AG10803 (cell line): ENCODE measurements around the gene ZNF398.

Source experiments
- DNase-seq: peaks from one replicate; pipeline ENCODE4 v3.0.0; 2010; ENCODE audit warnings: low read depth
- H3K4me3 ChIP-seq: 2 replicates; pipeline ENCODE4 v1.5.1; 2011; ENCODE audit warnings: mild to moderate bottlenecking, low read length, control low read depth
- CTCF ChIP-seq: conservative IDR thresholded peaks from 2 replicates; pipeline ENCODE4 v1.5.1; 2011; ENCODE audit warnings: mild to moderate bottlenecking, low read length, control low read depth, inconsistent platforms

Gene ZNF398

GRCh38 chr7:149147072-149147751 lies at the start of gene ZNF398:
Gene ZNF398, plus strand, starts transcription at chr7:149147453. Its CDS starts 290 bp downstream, at chr7:149147743.
- peak within 1 kb of the TSS; percentile 81 for H3K4me3 ChIP-seq
- DNase-seq = peak; percentile 79
- peak; percentile 24; the same call in 1 of the 2 replicates for TF ChIP-seq CTCF

- no peak for DNase-seq
- H3K4me3 ChIP-seq = no peak overlapping the region
- TF ChIP-seq CTCF = no peak
Observed at GRCh38 chr7:149099058-149099457, 48.2 kb upstream of the ZNF398 start.

- no peak for TF ChIP-seq CTCF
- DNase-seq = no peak
- H3K4me3 ChIP-seq = no peak overlapping the region
Observed at GRCh38 chr7:149100821-149101220, 46.4 kb upstream of the ZNF398 start.

- no peak for TF ChIP-seq CTCF
- no peak overlapping the region for H3K4me3 ChIP-seq
Observed at GRCh38 chr7:149102666-149103065, 44.6 kb upstream of the ZNF398 start.

GRCh38 chr7:149103424-149103823 lies 43.8 kb upstream of the ZNF398 start:
- TF ChIP-seq CTCF = no peak

More at GRCh38 chr7:149102666-149103065, 44.6 kb upstream of the ZNF398 start:
- no peak for DNase-seq

GRCh38 chr7:149104214-149104613 lies 43.0 kb upstream of the ZNF398 start:
- no peak for DNase-seq
- TF ChIP-seq CTCF = no peak
- H3K4me3 ChIP-seq = no peak overlapping the region

More at GRCh38 chr7:149103424-149103823, 43.8 kb upstream of the ZNF398 start:
- DNase-seq = no peak
- H3K4me3 ChIP-seq = no peak overlapping the region

- no peak for DNase-seq
- TF ChIP-seq CTCF = no peak
- H3K4me3 ChIP-seq = no peak overlapping the region
Observed at GRCh38 chr7:149104749-149105148, 42.5 kb upstream of the ZNF398 start.
